A673 (cell line): ENCODE results near the gene TROAP.

ENCODE experiments used
- CTCF ChIP-seq: fragments of 300-800, 200-600 bp; sonication (generic); conservative IDR thresholded peaks from 2 replicates; pipeline ENCODE4 v1.5.1; 2017; ENCODE audit warnings: low read depth, mild to moderate bottlenecking, antibody characterized with exemption, low read length, moderate library complexity, mixed read lengths
- EZH2 ChIP-seq: fragments of 200-600 bp; sonication (generic); IDR thresholded peaks from 2 replicates; pipeline ENCODE4 v1.6.1; 2017; ENCODE audit warnings: borderline replicate concordance, low read depth, mild to moderate bottlenecking, mixed read lengths, antibody characterized with exemption, low read length; ENCODE audit not compliant: poor library complexity, severe bottlenecking

- TF ChIP-seq CTCF (no peak), EZH2 (no peak)
Observed at GRCh38 chr12:49367381-49368239, 44.6 kb downstream of the TROAP start, which contains the start of gene SPATS2.
